ENCODE data around the gene IER2. TPM values are rescaled to one million over a fixed set of nuclear protein-coding genes. Genes with fewer than 3 reads are reported as not detected.

The IER2 gene
- total RNA-seq, result 17.0 TPM
- polyA plus RNA-seq, result 268 TPM

GRCh38 chr19:13150187-13150930 lies at the start of gene IER2, which contains the start of gene STX10:
IER2 (plus strand) TSS chr19:13150411; CDS start chr19:13153187, 2,776 bp downstream.
STX10 (minus strand) TSS chr19:13150375; CDS start chr19:13150173, 202 bp downstream.
- Histone ChIP-seq H3K36me3 (ENCODE audit: insufficient read depth) (no peaks in the 10 kb centered on the region), H3K27ac (ENCODE audit: low read depth) (peak within 1 kb of the TSS; percentile 98), H3K4me1 (ENCODE audit: insufficient read depth) (peaks cover 2% of the 10 kb centered on the region), H3K4me3 (ENCODE audit: low read depth, low read length) (peak within 1 kb of the TSS; percentile 57)
- WGBS, result under 1% methylated on average over 51 of the region's 51 CpGs
- DNase-seq (ENCODE audit: extremely low spot score), result peak; percentile 89

- peaks cover 5% of the 10 kb centered on the region for H3K4me1 ChIP-seq (ENCODE audit: insufficient read depth)
- DNase-seq (ENCODE audit: extremely low spot score), result no peak
- 69% methylated on average over 18 of the region's 18 CpGs for WGBS
- no peaks in the 10 kb centered on the region for H3K36me3 ChIP-seq (ENCODE audit: insufficient read depth)
- no peak overlapping the region for H3K27ac ChIP-seq (ENCODE audit: low read depth)
- no peak overlapping the region for H3K4me3 ChIP-seq (ENCODE audit: low read depth, low read length)
Measured at GRCh38 chr19:13100841-13101589, 49.2 kb upstream of the IER2 start.

GRCh38 chr19:13101590-13102415 lies 48.4 kb upstream of the IER2 start:
- DNase-seq (ENCODE audit: extremely low spot score), result no peak
- H3K4me3 ChIP-seq (ENCODE audit: low read depth, low read length), result peak overlapping the region; percentile 26
- peak overlapping the region; percentile 31 for H3K27ac ChIP-seq (ENCODE audit: low read depth)
- no peaks in the 10 kb centered on the region for H3K36me3 ChIP-seq (ENCODE audit: insufficient read depth)
- WGBS, result 73% methylated on average over 7 of the region's 7 CpGs
- peaks cover 5% of the 10 kb centered on the region for H3K4me1 ChIP-seq (ENCODE audit: insufficient read depth)

GRCh38 chr19:13102416-13102665 lies 47.9 kb upstream of the IER2 start:
- Histone ChIP-seq H3K4me1 (ENCODE audit: insufficient read depth) (peaks cover 5% of the 10 kb centered on the region), H3K4me3 (ENCODE audit: low read depth, low read length) (peak overlapping the region; percentile 26), H3K36me3 (ENCODE audit: insufficient read depth) (peaks cover 1% of the 10 kb centered on the region), H3K27ac (ENCODE audit: low read depth) (peak overlapping the region; percentile 31)
- 7% methylated on average over 7 of the region's 7 CpGs for WGBS
- DNase-seq (ENCODE audit: extremely low spot score), result no peak

GRCh38 chr19:13102666-13103580 lies 47.3 kb upstream of the IER2 start, which contains the start of gene LYL1:
LYL1 (minus strand) TSS chr19:13102858; CDS start chr19:13101171, 1,687 bp downstream.
- WGBS, result 3% methylated on average over 47 of the region's 47 CpGs
- no peak for DNase-seq (ENCODE audit: extremely low spot score)
- H3K27ac ChIP-seq (ENCODE audit: low read depth), result peak within 1 kb of the TSS; percentile 31
- H3K4me3 ChIP-seq (ENCODE audit: low read depth, low read length), result peak within 1 kb of the TSS; percentile 26
- H3K4me1 ChIP-seq (ENCODE audit: insufficient read depth), result peaks cover 3% of the 10 kb centered on the region
- H3K36me3 ChIP-seq (ENCODE audit: insufficient read depth), result peaks cover 2% of the 10 kb centered on the region

GRCh38 chr19:13103581-13104359 lies 46.4 kb upstream of the IER2 start:
- DNase-seq (ENCODE audit: extremely low spot score), result no peak
- H3K4me1 ChIP-seq (ENCODE audit: insufficient read depth), result peaks cover 2% of the 10 kb centered on the region
- H3K36me3 ChIP-seq (ENCODE audit: insufficient read depth), result peaks cover 2% of the 10 kb centered on the region
- no peak overlapping the region for H3K4me3 ChIP-seq (ENCODE audit: low read depth, low read length)
- WGBS, result 77% methylated on average over 13 of the region's 13 CpGs
- H3K27ac ChIP-seq (ENCODE audit: low read depth), result no peak overlapping the region

GRCh38 chr19:13104360-13104847 lies 45.8 kb upstream of the IER2 start:
- no peak for DNase-seq (ENCODE audit: extremely low spot score)
- no peaks in the 10 kb centered on the region for H3K4me1 ChIP-seq (ENCODE audit: insufficient read depth)
- H3K36me3 ChIP-seq (ENCODE audit: insufficient read depth), result peaks cover 2% of the 10 kb centered on the region
- 38% methylated on average over 33 of the region's 33 CpGs for WGBS
- H3K27ac ChIP-seq (ENCODE audit: low read depth), result no peak overlapping the region
- no peak overlapping the region for H3K4me3 ChIP-seq (ENCODE audit: low read depth, low read length)

- 72% methylated on average over 29 of the region's 29 CpGs for WGBS
- H3K4me1 ChIP-seq (ENCODE audit: insufficient read depth), result no peaks in the 10 kb centered on the region
- H3K36me3 ChIP-seq (ENCODE audit: insufficient read depth), result peaks cover 2% of the 10 kb centered on the region
- DNase-seq (ENCODE audit: extremely low spot score), result no peak
- H3K4me3 ChIP-seq (ENCODE audit: low read depth, low read length), result no peak overlapping the region
- H3K27ac ChIP-seq (ENCODE audit: low read depth), result no peak overlapping the region
Measured at GRCh38 chr19:13104848-13105711, 45.1 kb upstream of the IER2 start.

GRCh38 chr19:13109361-13110098 lies 40.7 kb upstream of the IER2 start:
- no peak for DNase-seq (ENCODE audit: extremely low spot score)
- Histone ChIP-seq H3K4me3 (ENCODE audit: low read depth, low read length) (no peak overlapping the region), H3K4me1 (ENCODE audit: insufficient read depth) (no peaks in the 10 kb centered on the region), H3K36me3 (ENCODE audit: insufficient read depth) (peaks cover 2% of the 10 kb centered on the region), H3K27ac (ENCODE audit: low read depth) (no peak overlapping the region)
- 95% methylated on average over 30 of the region's 30 CpGs for WGBS

- H3K4me1 ChIP-seq (ENCODE audit: insufficient read depth), result no peaks in the 10 kb centered on the region
- H3K4me3 ChIP-seq (ENCODE audit: low read depth, low read length), result no peak overlapping the region
- no peak overlapping the region for H3K27ac ChIP-seq (ENCODE audit: low read depth)
- peaks cover 2% of the 10 kb centered on the region for H3K36me3 ChIP-seq (ENCODE audit: insufficient read depth)
- no peak for DNase-seq (ENCODE audit: extremely low spot score)
- 90% methylated on average over 15 of the region's 15 CpGs for WGBS
Measured at GRCh38 chr19:13110099-13110610, 40.1 kb upstream of the IER2 start.

GRCh38 chr19:13112555-13112954 lies 37.7 kb upstream of the IER2 start:
- no peaks in the 10 kb centered on the region for H3K36me3 ChIP-seq (ENCODE audit: insufficient read depth)

More at GRCh38 chr19:13112555-13112954, 37.7 kb upstream of the IER2 start:
- Histone ChIP-seq H3K27ac (ENCODE audit: low read depth) (no peak overlapping the region), H3K4me1 (ENCODE audit: insufficient read depth) (peaks cover 1% of the 10 kb centered on the region), H3K4me3 (ENCODE audit: low read depth, low read length) (no peak overlapping the region)
- DNase-seq (ENCODE audit: extremely low spot score), result no peak
- WGBS, result 94% methylated on average over 10 of the region's 10 CpGs
